SK-N-MC (cell line): ENCODE data around the gene GABBR2.

Experiments
- EZH2 ChIP-seq: fragments of 200-600 bp; sonication (generic); IDR thresholded peaks from one replicate; pipeline ENCODE4 v1.6.1; 2017; ENCODE audit warnings: antibody characterized with exemption
- FOXP2 ChIP-seq: optimal IDR thresholded peaks from 2 replicates; pipeline ENCODE3; 2011; ENCODE audit warnings: mild to moderate bottlenecking, moderate library complexity; ENCODE audit not compliant: insufficient read depth; ENCODE audit errors: extremely low read length, control extremely low read depth
- POLR2AphosphoS5 ChIP-seq: IDR thresholded peaks from 2 replicates; pipeline ENCODE4 v1.6.1; 2012; ENCODE audit warnings: mild to moderate bottlenecking, low read depth, low read length, borderline replicate concordance

DNA sequence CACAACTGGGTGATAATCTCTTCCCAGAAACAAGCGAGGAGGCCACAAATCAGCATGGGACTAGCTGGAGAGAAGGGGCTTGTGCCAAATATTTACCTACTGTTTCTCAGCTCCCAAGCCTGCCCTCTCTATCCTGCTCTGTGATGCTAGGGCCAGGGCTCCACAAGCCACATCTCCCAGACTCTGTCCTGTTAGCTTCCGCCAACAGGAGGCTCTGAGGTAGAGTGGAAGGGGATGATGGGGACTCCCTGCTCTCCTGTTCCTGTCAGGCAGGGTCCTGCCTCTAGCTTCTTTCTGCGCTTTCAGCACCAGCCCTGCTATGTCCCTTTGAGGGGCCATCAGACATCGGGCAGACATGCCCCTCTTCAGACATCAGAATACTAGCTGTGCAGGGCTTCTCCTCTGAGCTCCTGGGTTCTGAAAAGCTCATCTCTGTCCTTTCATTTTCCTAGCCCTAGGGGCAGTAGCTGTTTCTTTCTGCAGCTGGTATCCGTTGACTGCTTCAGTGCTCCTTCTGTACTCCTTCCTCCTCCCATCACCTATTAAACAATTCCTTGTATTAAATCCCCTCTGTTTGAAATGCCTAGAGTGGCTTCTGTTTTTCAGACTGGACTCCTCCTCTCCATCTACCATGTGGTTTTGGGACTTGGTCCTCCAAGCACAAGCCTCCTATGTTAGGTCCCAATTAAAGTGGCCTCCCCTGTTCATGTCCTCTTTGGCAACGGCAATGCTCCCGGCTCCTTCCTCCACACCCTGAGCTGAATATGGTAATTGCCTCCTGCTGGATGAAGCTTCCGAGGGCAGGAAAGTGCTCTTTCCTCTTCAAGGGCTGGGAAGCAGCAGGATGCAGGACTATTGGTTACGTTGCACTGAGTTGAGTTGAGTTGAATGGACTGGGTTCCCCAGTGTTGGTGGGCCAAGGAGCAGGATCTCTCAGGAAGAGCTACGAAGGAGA, 292.2 kb downstream of the GABBR2 start:
- TF ChIP-seq EZH2 (no peak), POLR2AphosphoS5 (no peak), FOXP2 (no peak)
